Endothelial cell of hepatic sinusoid (primary cell): ENCODE data around the gene COL6A3.

Experiments
- in situ Hi-C: cut with HindIII; loops from 2 replicates; pipeline ENCODE4 v1.10.0; 2017; ENCODE audit warnings: low sequenced_read_pairs

Gene COL6A3

GRCh38 chr2:237323656-237324055, 90.3 kb downstream of the COL6A3 start:
- in situ Hi-C loops = no loop called here

GRCh38 chr2:237322564-237322963, 91.4 kb downstream of the COL6A3 start:
- in situ Hi-C loops = no loop called here

GRCh38 chr2:237321746-237322145, 92.2 kb downstream of the COL6A3 start:
- in situ Hi-C loops = no loop called here

GRCh38 chr2:237320801-237321560, 93.0 kb downstream of the COL6A3 start:
- in situ Hi-C loops = no loop called here

- in situ Hi-C loops = no loop called here
These were observed 94.1 kb downstream of the COL6A3 start for GRCh38 chr2:237319887-237320286.

- in situ Hi-C loops = no loop called here
These were observed 94.7 kb downstream of the COL6A3 start for GRCh38 chr2:237319086-237319820.

GRCh38 chr2:237316339-237316738, 97.6 kb downstream of the COL6A3 start:
- in situ Hi-C loops = no loop called here

- in situ Hi-C loops = no loop called here
These were observed 98.1 kb downstream of the COL6A3 start for GRCh38 chr2:237315829-237316225.

GRCh38 chr2:237315170-237315828, 98.7 kb downstream of the COL6A3 start:
- in situ Hi-C loops = no loop called here

- in situ Hi-C loops = no loop called here
These were observed 99.3 kb downstream of the COL6A3 start for GRCh38 chr2:237314681-237315080.

- in situ Hi-C loops = no loop called here
These were observed 99.8 kb downstream of the COL6A3 start for GRCh38 chr2:237314198-237314597.

GRCh38 chr2:237312021-237312755, 101.8 kb downstream of the COL6A3 start:
- in situ Hi-C loops = no loop called here

GRCh38 chr2:237310515-237311114, 103.3 kb downstream of the COL6A3 start:
- in situ Hi-C loops = no loop called here

- in situ Hi-C loops = no loop called here
These were observed 104.5 kb downstream of the COL6A3 start for GRCh38 chr2:237309416-237309815.

- in situ Hi-C loops = no loop called here
These were observed 105.0 kb downstream of the COL6A3 start for GRCh38 chr2:237309011-237309410.

GRCh38 chr2:237307474-237307873, 106.5 kb downstream of the COL6A3 start:
- in situ Hi-C loops = no loop called here

- in situ Hi-C loops = no loop called here
These were observed 107.2 kb downstream of the COL6A3 start for GRCh38 chr2:237306787-237307170.

GRCh38 chr2:237306083-237306786, 107.7 kb downstream of the COL6A3 start:
- in situ Hi-C loops = no loop called here

- in situ Hi-C loops = no loop called here
These were observed 108.4 kb downstream of the COL6A3 start for GRCh38 chr2:237305579-237305978.
